ENCODE results near the gene SHISA5. TPM values are rescaled to one million over a fixed set of nuclear protein-coding genes. Genes with fewer than 3 reads are reported as not detected.

SHISA5 gene
- total RNA-seq, 5 donors from 2014 or later (not counting 1 experiment from before 2014, with no cell fraction given), result 156 to 258 (median 217) TPM

GRCh38 chr3:48440590-48440958 lies 63.4 kb downstream of the SHISA5 start:
- under 1% methylated on average over 18 of the region's 21 CpGs for WGBS (ENCODE audit: insufficient coverage)
- CTCF ChIA-PET, result interaction anchor here (1.2 to 2.1 kb wide), 4 partner anchors 40 to 172 kb away, joined by 5 to 16 read pairs (median 6); partner anchors contain the start of gene PFKFB4 (in 1 of the 2)
- Histone ChIP-seq H3K36me3 (ENCODE audit: control insufficient read depth in 2 of 2, extremely low read depth in 1 of 2, insufficient read depth in 1 of 2, low read length in 1 of 2) (peaks cover 5 to 34% of the 10 kb centered on the region in 2 donors), H3K9me3 (no peaks in the 10 kb centered on the region), H3K27ac (ENCODE audit: low read length) (peak overlapping the region; percentile 93), H3K4me3 (ENCODE audit: control insufficient read depth in 1 of 2, extremely low read depth in 1 of 2, low read length in 1 of 2) (peak overlapping the region; percentile 80 to 90), H3K4me1 (ENCODE audit: control insufficient read depth in 1 of 2, extremely low read depth in 1 of 2, insufficient read depth in 2 of 2, low read length in 2 of 2) (peaks cover 12 to 47% of the 10 kb centered on the region in 2 experiments), H3K27me3 (replicated peaks in 1 of 2; ENCODE audit: control insufficient read depth in 2 of 2, extremely low read depth in 1 of 2, insufficient read depth in 2 of 2, low read length in 1 of 2) (no peaks in the 10 kb centered on the region)
- Mint-ChIP-seq H3K4me1 (peaks cover 28 to 42% (median 36%) of the 10 kb centered on the region in 3 donors), H3K27me3 (no peaks in the 10 kb centered on the region), H3K36me3 (peaks cover 10% of the 10 kb centered on the region), H3K27ac (peak overlapping the region; percentile 98 to 99), H3K9me3 (no peaks in the 10 kb centered on the region), H3K4me3 (peak overlapping the region; percentile 81 to 96 (median 89))
- POLR2A ChIA-PET, result interaction anchor here (0.7 to 1.9 kb wide), 3 partner anchors 26 to 172 kb away, joined by 3 to 10 read pairs (median 4); no protein-coding TSS in a partner anchor
- ATAC-seq (replicated peaks in 1 of 4) (peak; percentile 2 to 6 (median 4)), DNase-seq (peak in 2 of 35 experiments; percentile 15 to 47)

- ChIA-PET CTCF (interaction anchor here (0.7 to 2.1 kb wide), 10 partner anchors 18 to 352 kb away, joined by 3 to 16 read pairs (median 5); partner anchors contain the start of gene PFKFB4 (in 1 of the 2)), POLR2A (interaction anchor here (0.5 to 1.9 kb wide), 8 partner anchors 14 to 250 kb away, joined by 3 to 10 read pairs (median 4); partner anchors contain the start of gene PFKFB4 (in 1 of the 2))
- Histone ChIP-seq H3K27ac (ENCODE audit: low read length) (peak within 1 kb of the TSS; percentile 93), H3K36me3 (ENCODE audit: control insufficient read depth in 2 of 2, extremely low read depth in 1 of 2, insufficient read depth in 1 of 2, low read length in 1 of 2) (peaks cover 5 to 34% of the 10 kb centered on the region in 2 donors), H3K9me3 (no peaks in the 10 kb centered on the region), H3K27me3 (replicated peaks in 1 of 2; ENCODE audit: control insufficient read depth in 2 of 2, extremely low read depth in 1 of 2, insufficient read depth in 2 of 2, low read length in 1 of 2) (no peaks in the 10 kb centered on the region), H3K4me1 (ENCODE audit: control insufficient read depth in 1 of 2, extremely low read depth in 1 of 2, insufficient read depth in 2 of 2, low read length in 2 of 2) (peaks cover 12 to 49% of the 10 kb centered on the region in 2 experiments), H3K4me3 (ENCODE audit: control insufficient read depth in 1 of 2, extremely low read depth in 1 of 2, low read length in 1 of 2) (peak within 1 kb of the TSS; percentile 80 to 90)
- H3K4me1 Mint-ChIP-seq, result peaks cover 28 to 40% (median 37%) of the 10 kb centered on the region in 3 donors
- peak within 1 kb of the TSS; percentile 81 to 96 (median 89) for H3K4me3 Mint-ChIP-seq
- under 1% methylated on average over 54 of the region's 54 CpGs for WGBS (ENCODE audit: insufficient coverage)
- H3K27me3 Mint-ChIP-seq, result no peaks in the 10 kb centered on the region
- H3K27ac Mint-ChIP-seq, result peak within 1 kb of the TSS; percentile 98 to 99
- DNase-seq, result peak; percentile 92 to 99 (median 97)
- H3K36me3 Mint-ChIP-seq, result peaks cover 10% of the 10 kb centered on the region
- ATAC-seq (replicated peaks in 1 of 4), result peak; percentile 94 to 97 (median 95)
- H3K9me3 Mint-ChIP-seq, result no peaks in the 10 kb centered on the region
Measured at GRCh38 chr3:48439820-48440589, 64.0 kb downstream of the SHISA5 start, which contains the start of the genes CCDC51 and TMA7. Gene CCDC51, minus strand, starts transcription at chr3:48440119. Its CDS starts 4,991 bp downstream, at chr3:48435128. Gene TMA7, plus strand, starts transcription at chr3:48440257. Its CDS starts 40 bp downstream, at chr3:48440297.

GRCh38 chr3:48437812-48438211 lies 66.2 kb downstream of the SHISA5 start:
- no peaks in the 10 kb centered on the region for H3K27me3 Mint-ChIP-seq
- DNase-seq (no peak), ATAC-seq (replicated peaks in 1 of 4) (no peak)
- H3K9me3 Mint-ChIP-seq, result no peaks in the 10 kb centered on the region
- H3K4me1 ChIP-seq (ENCODE audit: control insufficient read depth in 1 of 2, extremely low read depth in 1 of 2, insufficient read depth in 2 of 2, low read length in 2 of 2), result peaks cover 12 to 56% of the 10 kb centered on the region in 2 experiments
- H3K9me3 ChIP-seq, result no peaks in the 10 kb centered on the region
- peaks cover 8% of the 10 kb centered on the region for H3K36me3 Mint-ChIP-seq
- peaks cover 7 to 21% of the 10 kb centered on the region in 2 donors for H3K36me3 ChIP-seq (ENCODE audit: control insufficient read depth in 2 of 2, extremely low read depth in 1 of 2, insufficient read depth in 1 of 2, low read length in 1 of 2)
- H3K4me3 ChIP-seq (ENCODE audit: control insufficient read depth in 1 of 2, extremely low read depth in 1 of 2, low read length in 1 of 2), result no peak overlapping the region
- H3K4me1 Mint-ChIP-seq, result peaks cover 38 to 47% (median 42%) of the 10 kb centered on the region in 3 donors
- H3K4me3 Mint-ChIP-seq, result no peak overlapping the region
- ChIA-PET CTCF (interaction anchor here in 1 of 2 donors (2.7 to 3.0 kb wide), 2 partner anchors 37 to 161 kb away, joined by 15 to 113 read pairs; no protein-coding TSS in a partner anchor), POLR2A (interaction anchor here in 1 of 2 donors (0.7 kb wide), 1 partner anchor 234 kb away, joined by 4 read pairs; no protein-coding TSS in a partner anchor)
- H3K27ac Mint-ChIP-seq, result peak overlapping the region in 1 of 2 donors; percentile 17
- no peaks in the 10 kb centered on the region for H3K27me3 ChIP-seq (replicated peaks in 1 of 2; ENCODE audit: control insufficient read depth in 2 of 2, extremely low read depth in 1 of 2, insufficient read depth in 2 of 2, low read length in 1 of 2)
- WGBS (ENCODE audit: insufficient coverage), result 89% methylated on average over 1 of the region's 4 CpGs
- no peak overlapping the region for H3K27ac ChIP-seq (ENCODE audit: low read length)

GRCh38 chr3:48436855-48437254 lies 67.1 kb downstream of the SHISA5 start:
- ATAC-seq (replicated peaks in 1 of 4), result no peak

GRCh38 chr3:48436477-48436787 lies 67.5 kb downstream of the SHISA5 start:
- Mint-ChIP-seq H3K27me3 (no peaks in the 10 kb centered on the region), H3K4me1 (peaks cover 29 to 36% (median 33%) of the 10 kb centered on the region in 3 donors), H3K27ac (no peak overlapping the region), H3K9me3 (no peaks in the 10 kb centered on the region), H3K4me3 (no peak overlapping the region), H3K36me3 (peaks cover 8% of the 10 kb centered on the region)
- Histone ChIP-seq H3K36me3 (ENCODE audit: control insufficient read depth in 2 of 2, extremely low read depth in 1 of 2, insufficient read depth in 1 of 2, low read length in 1 of 2) (peaks cover 6 to 18% of the 10 kb centered on the region in 2 donors), H3K27ac (ENCODE audit: low read length) (peak overlapping the region; percentile 34), H3K27me3 (replicated peaks in 1 of 2; ENCODE audit: control insufficient read depth in 2 of 2, extremely low read depth in 1 of 2, insufficient read depth in 2 of 2, low read length in 1 of 2) (no peaks in the 10 kb centered on the region), H3K9me3 (no peaks in the 10 kb centered on the region), H3K4me1 (ENCODE audit: control insufficient read depth in 1 of 2, extremely low read depth in 1 of 2, insufficient read depth in 2 of 2, low read length in 2 of 2) (peaks cover 8 to 46% of the 10 kb centered on the region in 2 experiments), H3K4me3 (ENCODE audit: control insufficient read depth in 1 of 2, extremely low read depth in 1 of 2, low read length in 1 of 2) (no peak overlapping the region)
- WGBS (ENCODE audit: insufficient coverage), result 72% methylated on average over 1 of the region's 1 CpG
- DNase-seq, result no peak
- POLR2A ChIA-PET, result interaction anchor here (0.6 to 1.0 kb wide), 2 partner anchors 9 to 164 kb away, joined by 3 read pairs; no protein-coding TSS in a partner anchor
- ATAC-seq (replicated peaks in 1 of 4), result no peak
- CTCF ChIA-PET, result interaction anchor here (0.6 to 3.0 kb wide), 63 partner anchors 9 to 242 kb away, joined by 3 to 113 read pairs (median 4); partner anchors contain the start of genes ATRIP (in 1 of the 2), PFKFB4 (in 1 of the 2), SHISA5 (in 1 of the 2) and ZNF589 (in 1 of the 2)

More at GRCh38 chr3:48436855-48437254, 67.1 kb downstream of the SHISA5 start:
- H3K27ac Mint-ChIP-seq, result no peak overlapping the region
- H3K4me1 Mint-ChIP-seq, result peaks cover 33 to 41% (median 37%) of the 10 kb centered on the region in 3 donors
- H3K9me3 Mint-ChIP-seq, result no peaks in the 10 kb centered on the region
- H3K27me3 ChIP-seq (replicated peaks in 1 of 2; ENCODE audit: control insufficient read depth in 2 of 2, extremely low read depth in 1 of 2, insufficient read depth in 2 of 2, low read length in 1 of 2), result no peaks in the 10 kb centered on the region
- no peak for DNase-seq
- WGBS (ENCODE audit: insufficient coverage), result 93% methylated on average over 7 of the region's 7 CpGs
- H3K27ac ChIP-seq (ENCODE audit: low read length), result no peak overlapping the region
- H3K36me3 Mint-ChIP-seq, result peaks cover 8% of the 10 kb centered on the region
- POLR2A ChIA-PET, result no interaction called here
- peaks cover 6 to 23% of the 10 kb centered on the region in 2 donors for H3K36me3 ChIP-seq (ENCODE audit: control insufficient read depth in 2 of 2, extremely low read depth in 1 of 2, insufficient read depth in 1 of 2, low read length in 1 of 2)
- no peaks in the 10 kb centered on the region for H3K9me3 ChIP-seq
- CTCF ChIA-PET, result interaction anchor here (0.8 to 3.0 kb wide), 25 partner anchors 9 to 196 kb away, joined by 3 to 113 read pairs (median 11); partner anchors contain the start of genes ATRIP (in 1 of the 2), PFKFB4 (in 1 of the 2), SHISA5 (in 1 of the 2) and ZNF589 (in 1 of the 2)
- H3K4me1 ChIP-seq (ENCODE audit: control insufficient read depth in 1 of 2, extremely low read depth in 1 of 2, insufficient read depth in 2 of 2, low read length in 2 of 2), result peaks cover 12 to 50% of the 10 kb centered on the region in 2 experiments
- no peak overlapping the region for H3K4me3 ChIP-seq (ENCODE audit: control insufficient read depth in 1 of 2, extremely low read depth in 1 of 2, low read length in 1 of 2)
- no peaks in the 10 kb centered on the region for H3K27me3 Mint-ChIP-seq
- H3K4me3 Mint-ChIP-seq, result no peak overlapping the region
